Measurements from ENCODE around the gene PID1.

PID1 gene

GRCh38 chr2:229162015-229162414 is 109.1 kb downstream of the PID1 start:
- DNase-seq, result no peak

GRCh38 chr2:229160984-229161383 is 110.1 kb downstream of the PID1 start:
- DNase-seq, result no peak

- DNase-seq, result no peak
Measured at GRCh38 chr2:229160180-229160579, 110.9 kb downstream of the PID1 start.

GRCh38 chr2:229159405-229159804 is 111.7 kb downstream of the PID1 start:
- DNase-seq, result no peak

- no peak for DNase-seq
Measured at GRCh38 chr2:229154381-229154780, 116.7 kb downstream of the PID1 start.

- no peak for DNase-seq
Measured at GRCh38 chr2:229153951-229154350, 117.1 kb downstream of the PID1 start.

- DNase-seq, result no peak
Measured at GRCh38 chr2:229153267-229153666, 117.8 kb downstream of the PID1 start.

- no peak for DNase-seq
Measured at GRCh38 chr2:229152674-229153073, 118.4 kb downstream of the PID1 start.

- DNase-seq, result no peak
Measured at GRCh38 chr2:229150317-229150716, 120.8 kb downstream of the PID1 start.

- DNase-seq, result no peak
Measured at GRCh38 chr2:229141424-229142025, 129.6 kb downstream of the PID1 start.

GRCh38 chr2:229137639-229138038 is 133.4 kb downstream of the PID1 start:
- no peak for DNase-seq

GRCh38 chr2:229137066-229137465 is 134.0 kb downstream of the PID1 start:
- DNase-seq, result no peak

- DNase-seq, result no peak
Measured at GRCh38 chr2:229133155-229133772, 137.8 kb downstream of the PID1 start.

GRCh38 chr2:229132236-229132635 is 138.9 kb downstream of the PID1 start:
- DNase-seq, result no peak

- DNase-seq, result no peak
Measured at GRCh38 chr2:229130522-229130921, 140.6 kb downstream of the PID1 start.

GRCh38 chr2:229129738-229130371 is 141.2 kb downstream of the PID1 start:
- DNase-seq, result no peak

GRCh38 chr2:229127471-229127870 is 143.6 kb downstream of the PID1 start:
- DNase-seq, result no peak

- no peak for DNase-seq
Measured at GRCh38 chr2:229126066-229126465, 145.0 kb downstream of the PID1 start.

- no peak for DNase-seq
Measured at GRCh38 chr2:229124136-229124535, 147.0 kb downstream of the PID1 start.

GRCh38 chr2:229118927-229119326 is 152.2 kb downstream of the PID1 start:
- DNase-seq, result no peak

GRCh38 chr2:229118336-229118735 is 152.8 kb downstream of the PID1 start:
- DNase-seq, result no peak

GRCh38 chr2:229111744-229112143 is 159.3 kb downstream of the PID1 start:
- no peak for DNase-seq

GRCh38 chr2:229109195-229109594 is 161.9 kb downstream of the PID1 start:
- DNase-seq, result no peak

- DNase-seq, result no peak
Measured at GRCh38 chr2:229107601-229108000, 163.5 kb downstream of the PID1 start.

GRCh38 chr2:229104974-229105387 is 166.1 kb downstream of the PID1 start:
- peak; percentile 23 for DNase-seq
